HG03439 (cell line): ENCODE data around the gene EPHB1.

Experiments
- ATAC-seq: cut with Tn5 transposase; IDR thresholded peaks from one replicate; pipeline ENCODE4 v1.9.1; 2021; ENCODE audit warnings: mild to moderate bottlenecking, moderate library complexity; ENCODE audit not compliant: unreplicated experiment

The EPHB1 gene

DNA sequence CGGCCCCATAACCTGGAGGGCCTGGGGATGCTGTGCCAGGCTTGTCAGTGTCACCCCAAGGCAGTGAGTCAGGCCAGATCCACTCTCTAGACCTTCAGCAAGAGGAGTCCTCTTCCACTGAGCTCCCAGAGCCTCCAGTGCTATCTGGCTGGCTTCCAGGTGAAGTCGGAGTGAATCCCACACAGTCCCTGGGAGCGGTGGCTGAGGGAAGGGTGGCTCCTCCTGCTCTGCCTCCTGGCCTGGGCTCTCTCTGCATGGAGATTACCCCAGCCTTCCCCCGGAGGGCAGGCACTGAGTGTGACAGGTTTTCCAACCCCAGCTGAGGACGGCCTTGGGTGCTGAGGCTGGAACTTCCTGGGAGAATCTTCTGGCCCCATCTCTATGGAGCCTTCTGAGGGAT is 82.7 kb downstream of the EPHB1 start:
- ATAC-seq, result no peak

DNA sequence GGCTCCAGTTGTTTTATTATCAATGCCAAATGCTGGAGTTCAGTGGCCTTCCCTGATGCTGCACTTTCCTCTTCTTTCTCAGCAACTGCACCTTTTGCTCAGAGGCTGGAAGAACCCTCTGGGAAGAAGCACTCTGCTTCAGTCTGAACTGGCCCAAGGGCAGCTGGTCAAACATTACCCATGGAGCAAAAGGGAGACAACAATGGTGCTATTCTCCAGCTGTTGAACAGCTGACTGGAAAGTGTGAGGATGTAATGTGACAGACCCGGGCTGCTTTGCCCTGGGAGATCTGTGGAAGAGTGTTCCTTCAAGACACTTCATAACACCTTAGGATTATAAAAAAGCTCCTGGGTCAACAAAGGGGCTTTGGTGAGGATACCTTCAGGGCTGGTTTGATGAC is 84.9 kb downstream of the EPHB1 start:
- ATAC-seq, result no peak

DNA sequence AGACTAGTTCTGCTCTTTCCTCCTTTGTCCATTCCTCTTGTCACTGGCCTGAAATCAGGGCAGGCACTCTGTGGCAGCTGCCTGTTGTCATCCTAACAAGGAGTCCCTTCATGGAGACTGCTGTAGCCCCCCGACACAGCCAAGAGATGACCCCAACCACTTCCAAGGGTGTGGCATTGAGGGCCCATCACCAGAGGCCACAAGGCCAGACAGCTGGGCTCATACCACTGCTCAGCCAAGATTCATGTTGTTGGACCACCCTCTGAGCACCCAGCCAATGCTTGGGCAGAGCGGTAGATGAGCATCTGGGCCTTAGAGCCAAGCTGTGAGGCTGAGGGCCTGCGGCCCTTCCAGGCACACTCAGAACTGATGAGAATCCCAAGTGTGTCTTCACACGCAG is 85.4 kb downstream of the EPHB1 start:
- no peak for ATAC-seq

DNA sequence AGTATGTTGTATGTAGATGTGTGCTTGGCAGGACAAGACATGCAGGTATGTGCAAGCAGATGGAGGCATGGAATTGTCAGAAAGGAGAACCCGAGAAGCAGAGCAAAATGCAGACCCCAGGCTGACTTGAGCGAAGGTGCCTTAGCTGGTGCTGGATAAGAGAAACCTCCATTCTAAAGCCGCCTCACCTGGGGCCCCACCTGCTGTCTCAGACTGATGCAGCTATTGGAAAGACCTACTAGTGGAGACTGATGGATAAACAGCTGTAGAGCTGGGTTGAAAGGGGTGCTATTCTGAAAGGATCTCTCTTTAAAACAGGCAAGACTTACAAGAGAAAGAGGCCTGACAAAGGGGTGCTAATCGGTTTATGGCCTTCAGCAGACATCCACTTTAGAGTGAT is 86.2 kb downstream of the EPHB1 start:
- ATAC-seq, result no peak

DNA sequence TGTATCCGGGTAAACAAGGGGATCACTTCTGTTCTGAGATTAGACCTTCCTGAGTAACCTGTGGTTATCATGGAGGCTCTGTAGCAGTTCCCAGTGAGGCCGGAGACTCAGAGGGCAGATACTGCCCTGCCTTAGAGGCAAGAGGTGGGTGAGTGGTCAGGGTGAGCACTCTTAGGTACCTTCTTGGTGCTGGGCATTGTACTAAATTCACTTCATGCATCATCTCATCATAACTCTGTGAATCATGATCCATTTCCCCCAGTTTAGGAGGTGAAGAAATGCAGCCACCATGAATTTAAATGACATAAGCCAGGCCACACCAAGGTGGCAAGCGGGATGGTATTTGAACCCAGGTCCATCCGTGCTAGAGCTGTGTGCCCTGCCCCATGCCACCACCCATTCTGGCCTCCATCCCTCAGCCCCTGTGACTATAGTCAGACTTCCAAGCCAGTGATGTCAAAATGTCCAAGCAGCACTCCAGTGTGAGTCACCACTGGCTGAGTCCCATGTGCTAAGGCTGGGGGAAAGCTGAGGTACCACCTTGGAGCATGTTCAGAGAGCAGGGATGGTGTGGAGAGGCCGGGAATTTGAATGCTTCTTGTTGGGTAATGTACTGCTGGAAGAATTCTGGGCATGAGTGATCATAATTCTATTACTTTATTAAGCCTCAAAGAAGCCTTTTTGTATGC is 88.8 kb downstream of the EPHB1 start:
- ATAC-seq, result no peak

DNA sequence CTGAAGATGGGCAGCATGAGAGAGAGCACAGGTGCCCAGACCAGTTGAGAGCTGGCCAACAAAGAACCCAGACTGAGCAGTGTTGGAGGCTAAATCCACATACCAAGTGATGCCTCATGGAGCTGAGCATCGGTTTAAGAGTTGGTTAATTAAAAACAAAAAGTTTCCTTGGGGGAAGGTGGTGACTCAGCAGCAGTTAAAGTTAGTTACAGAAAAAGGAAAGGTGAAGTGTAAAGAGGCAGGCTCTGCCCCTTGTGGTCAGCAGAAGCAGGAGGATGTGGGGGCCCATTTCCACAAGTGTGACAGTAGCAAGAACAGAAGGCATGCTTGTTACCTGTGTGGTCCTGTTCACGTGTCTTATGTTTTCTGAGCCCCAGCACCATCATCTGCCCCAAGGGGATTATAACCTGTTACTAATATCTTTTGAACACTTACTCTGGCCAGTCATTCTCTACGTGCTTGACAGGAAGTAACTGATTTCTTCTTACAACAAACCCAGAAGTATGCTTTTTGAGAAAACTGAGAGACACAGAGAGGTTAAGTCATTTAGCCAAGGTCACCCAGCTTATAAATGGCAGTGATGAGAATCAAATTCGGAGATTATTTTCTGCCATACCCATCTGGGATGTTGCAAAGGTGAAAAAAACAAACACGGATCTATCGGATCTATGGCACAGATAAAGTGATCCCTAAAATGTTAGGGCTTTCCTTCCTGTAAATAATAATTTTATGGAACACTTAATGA is 91.0 kb downstream of the EPHB1 start:
- ATAC-seq, result peak; percentile 85

DNA sequence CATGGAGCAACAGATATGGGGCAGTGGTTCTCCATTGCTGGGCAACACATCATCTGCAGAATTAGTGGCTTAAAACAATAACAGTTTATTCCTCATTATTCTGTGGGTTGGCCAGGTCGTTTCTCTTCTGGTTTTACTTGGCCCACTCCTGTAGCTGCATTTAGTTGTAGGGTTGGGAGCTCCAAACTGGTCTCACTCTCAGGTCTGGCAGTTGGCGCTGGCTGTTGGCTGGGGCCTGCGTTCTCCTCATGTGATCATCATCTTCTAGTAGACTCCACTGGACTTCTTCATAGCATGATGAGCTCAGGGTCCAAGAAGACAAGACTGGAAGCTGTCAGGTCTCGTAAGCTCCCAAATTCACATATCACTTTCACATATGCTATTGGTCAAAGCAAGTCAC is 91.9 kb downstream of the EPHB1 start:
- ATAC-seq, result no peak

DNA sequence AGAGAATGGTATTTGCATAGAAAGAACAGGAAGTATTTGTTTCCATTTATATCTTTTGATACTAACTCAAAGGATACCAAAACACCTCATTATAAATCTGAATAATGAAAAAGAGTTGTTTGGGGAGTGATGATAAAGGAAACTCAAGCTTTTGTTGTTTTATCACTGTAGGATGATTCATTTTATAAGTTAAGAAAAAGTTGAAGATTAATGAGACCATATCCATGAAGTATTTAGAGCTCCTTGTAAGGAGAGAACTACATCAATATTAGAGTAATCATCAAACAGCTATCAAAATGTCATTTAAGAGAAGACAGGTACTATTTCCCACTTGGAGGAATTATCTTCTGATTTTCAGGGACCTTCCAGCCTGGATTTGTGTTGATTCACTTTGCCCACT is 92.5 kb downstream of the EPHB1 start:
- no peak for ATAC-seq

DNA sequence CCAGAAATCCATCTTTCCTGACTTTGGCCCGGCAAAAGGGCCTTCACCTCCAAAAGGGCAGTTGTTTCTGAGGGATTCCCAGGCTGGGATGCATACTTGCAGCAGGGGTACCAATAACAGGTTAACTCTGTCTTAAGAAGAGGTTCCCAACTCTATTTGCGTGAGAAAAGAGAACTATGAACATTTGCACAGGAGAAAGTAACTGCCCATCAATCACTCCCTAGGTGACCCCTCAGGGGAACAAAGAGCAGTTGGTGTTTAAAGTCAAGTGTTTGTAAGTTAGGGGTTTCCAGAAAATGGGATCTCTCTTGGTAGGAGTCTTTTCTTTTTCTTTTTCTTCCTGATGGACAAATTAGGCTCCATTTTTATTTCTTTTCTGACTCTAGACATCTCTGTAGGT is 97.3 kb downstream of the EPHB1 start:
- ATAC-seq, result no peak

DNA sequence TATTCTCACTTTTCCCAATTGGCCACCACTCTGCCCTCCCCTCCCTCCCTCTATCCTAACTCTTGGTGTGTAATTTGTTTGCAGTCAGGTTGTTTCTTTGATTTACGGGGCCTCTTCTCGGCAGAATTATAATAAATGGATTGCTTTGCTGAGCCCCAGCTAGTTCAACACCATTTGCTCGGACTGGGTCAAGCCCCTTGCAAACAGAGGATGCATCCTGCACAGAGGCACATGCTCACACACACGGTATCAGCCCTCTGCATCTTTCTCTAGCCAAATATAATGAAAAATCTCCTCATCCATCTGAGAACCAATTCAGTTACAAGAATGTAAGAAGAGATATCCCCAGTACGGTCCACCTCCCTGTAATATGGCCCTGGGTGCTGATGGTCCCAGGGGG is 97.7 kb downstream of the EPHB1 start:
- ATAC-seq, result no peak

DNA sequence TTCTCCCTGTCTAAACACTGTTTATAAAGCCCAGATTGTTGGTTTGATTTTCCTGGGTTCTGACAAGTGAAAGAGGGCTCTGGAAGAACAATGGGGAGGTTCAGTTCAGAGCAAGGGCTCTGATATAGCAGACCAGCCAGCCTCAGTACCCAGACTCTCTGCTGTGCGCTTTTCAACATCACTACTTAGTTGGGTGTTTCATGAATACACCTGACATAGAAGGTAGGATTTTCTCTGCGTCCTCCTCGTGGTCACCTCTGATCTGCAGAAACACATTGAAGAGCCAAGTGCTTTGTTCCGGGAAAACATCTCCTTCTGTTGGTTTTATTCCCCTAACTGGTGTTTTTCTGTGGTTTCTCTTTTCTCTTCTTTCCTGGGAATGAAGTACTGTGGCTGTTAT is 99.5 kb downstream of the EPHB1 start:
- no peak for ATAC-seq

DNA sequence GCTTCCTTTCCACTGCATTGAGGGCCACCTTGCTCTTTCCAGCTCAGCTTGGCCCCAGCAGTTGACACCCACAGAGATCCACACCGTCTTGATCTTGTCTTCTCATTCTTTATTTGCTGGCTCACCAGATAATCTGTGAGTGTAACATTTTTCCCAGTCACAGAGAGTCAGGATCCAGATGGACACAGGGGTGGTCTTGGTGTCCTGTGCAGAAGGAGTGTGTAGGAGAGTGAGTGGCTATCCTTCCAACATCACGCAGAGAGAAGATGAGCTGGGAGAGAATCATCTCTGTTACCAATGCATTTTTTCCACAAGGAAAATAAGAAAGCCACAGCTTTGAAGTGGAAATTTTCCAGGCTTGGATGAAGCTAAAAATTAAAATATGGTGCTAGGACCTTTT is 100.1 kb downstream of the EPHB1 start:
- no peak for ATAC-seq

DNA sequence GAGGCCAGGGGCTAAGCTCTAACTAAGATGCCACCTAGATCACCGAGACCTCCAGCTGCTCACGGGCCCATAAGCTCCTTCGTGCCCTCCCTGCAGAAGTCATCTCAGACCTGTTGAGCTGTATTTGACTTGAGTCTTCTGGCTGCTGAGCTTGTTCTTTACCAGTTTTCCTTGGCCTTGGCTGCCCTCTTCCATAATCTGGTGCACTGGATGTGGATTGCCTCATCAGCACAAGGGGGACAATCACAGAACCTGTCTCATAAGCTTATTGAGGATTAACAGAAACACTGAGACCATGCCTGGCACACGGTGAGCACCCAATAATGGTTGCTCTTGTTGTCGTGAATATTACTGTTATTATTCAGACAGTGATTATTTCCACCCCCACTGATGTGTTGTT is 101.1 kb downstream of the EPHB1 start:
- ATAC-seq, result no peak

DNA sequence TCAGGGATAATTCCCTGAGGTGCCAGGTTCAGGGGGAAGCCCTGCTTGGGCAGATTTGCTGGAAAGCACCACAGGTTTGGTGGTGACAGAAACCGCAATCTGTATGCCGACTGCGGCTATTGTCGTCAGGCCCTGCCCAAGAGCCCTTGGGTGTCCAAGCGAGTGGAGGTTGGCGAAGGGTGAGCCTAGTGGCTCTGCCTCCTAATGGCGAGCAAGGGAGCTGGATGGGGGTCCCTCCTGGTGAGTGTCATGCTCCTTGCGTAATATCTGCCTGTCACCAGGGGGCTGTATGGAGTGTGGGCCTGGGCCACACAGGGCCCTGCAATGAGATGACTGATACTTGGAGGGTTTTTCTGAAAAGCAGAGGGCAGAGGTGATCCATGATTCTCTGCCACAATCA is 101.6 kb downstream of the EPHB1 start:
- no peak for ATAC-seq

DNA sequence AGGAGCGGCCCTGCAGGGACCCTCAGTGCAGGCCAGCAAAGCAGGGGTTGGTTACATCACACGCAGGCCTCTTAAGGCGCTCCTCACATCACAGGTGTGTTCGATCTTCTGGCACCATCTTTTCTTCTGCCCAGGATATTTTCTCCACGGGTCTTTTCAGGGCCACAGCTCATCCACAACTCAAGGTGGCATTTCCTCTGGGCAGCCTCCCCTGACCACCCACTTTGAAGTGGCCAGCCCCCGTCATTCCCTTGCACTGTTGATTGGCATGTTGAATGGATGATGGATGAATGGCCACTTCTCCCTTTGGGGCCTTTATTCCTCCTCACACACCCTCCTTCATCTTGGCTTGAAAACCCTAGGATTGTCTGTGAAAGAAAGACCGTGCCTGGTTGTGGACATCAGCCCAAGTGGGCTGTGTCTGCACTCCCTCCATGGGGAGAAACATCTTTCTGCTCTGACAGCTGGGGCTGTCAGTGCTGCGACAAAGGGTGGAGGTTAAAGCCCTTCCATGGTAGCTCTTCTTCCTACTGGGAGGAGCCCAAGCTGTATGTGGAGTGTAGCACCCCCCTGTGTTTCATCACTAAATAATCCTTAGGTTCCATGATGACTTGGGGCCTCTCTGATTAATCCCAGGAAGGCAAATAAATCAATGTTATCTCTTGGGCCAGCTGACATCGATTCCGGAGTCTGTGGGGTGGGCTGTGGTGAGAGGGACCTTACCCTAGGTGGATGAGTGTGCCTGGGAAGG is 102.5 kb downstream of the EPHB1 start:
- ATAC-seq, result no peak

DNA sequence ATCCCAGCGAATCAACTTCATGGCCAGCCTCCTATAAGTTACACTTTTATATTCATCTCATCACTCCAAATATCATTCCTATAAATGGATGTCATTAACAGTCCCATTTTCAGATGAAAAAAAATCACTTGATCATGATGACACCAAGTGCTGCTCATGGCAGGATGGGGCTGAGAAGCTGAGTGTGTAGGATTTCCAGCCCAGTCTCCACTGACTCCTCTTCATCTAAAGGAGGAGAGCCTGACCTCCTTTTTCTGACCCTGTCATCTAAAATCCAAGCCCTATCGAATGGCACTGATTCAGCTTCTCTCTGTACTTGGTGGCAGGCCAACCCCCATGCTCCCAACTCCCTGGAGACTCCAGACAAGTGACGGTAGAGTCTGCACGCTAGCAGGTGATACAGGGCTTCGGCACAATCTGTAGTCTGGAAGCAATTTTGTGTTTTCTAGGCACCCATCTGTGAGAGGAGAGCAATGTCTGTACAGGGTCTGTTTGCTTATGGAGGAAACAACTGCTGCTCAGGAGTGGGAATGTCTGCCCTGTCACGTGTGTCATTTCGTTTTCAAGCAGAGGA is 103.2 kb downstream of the EPHB1 start:
- no peak for ATAC-seq

DNA sequence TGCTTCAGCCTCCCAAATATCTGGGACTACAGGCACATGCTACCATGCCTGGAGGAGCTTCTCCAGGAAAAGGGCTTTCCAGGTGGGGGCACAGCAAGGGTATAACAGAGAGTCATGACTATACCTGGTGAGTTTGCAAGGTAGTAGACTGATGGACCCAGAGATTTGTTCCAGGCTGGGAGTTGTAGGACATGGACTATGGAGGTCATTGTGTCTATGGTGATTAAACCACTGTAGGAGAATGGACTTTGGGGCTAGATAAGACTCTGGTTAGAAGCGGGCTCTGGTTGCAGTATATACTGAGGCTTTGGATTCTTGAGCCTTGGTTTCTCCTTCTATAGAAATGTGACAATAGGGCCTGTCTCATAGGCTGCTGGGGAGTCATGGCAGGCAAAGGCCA is 104.7 kb downstream of the EPHB1 start:
- ATAC-seq, result no peak

DNA sequence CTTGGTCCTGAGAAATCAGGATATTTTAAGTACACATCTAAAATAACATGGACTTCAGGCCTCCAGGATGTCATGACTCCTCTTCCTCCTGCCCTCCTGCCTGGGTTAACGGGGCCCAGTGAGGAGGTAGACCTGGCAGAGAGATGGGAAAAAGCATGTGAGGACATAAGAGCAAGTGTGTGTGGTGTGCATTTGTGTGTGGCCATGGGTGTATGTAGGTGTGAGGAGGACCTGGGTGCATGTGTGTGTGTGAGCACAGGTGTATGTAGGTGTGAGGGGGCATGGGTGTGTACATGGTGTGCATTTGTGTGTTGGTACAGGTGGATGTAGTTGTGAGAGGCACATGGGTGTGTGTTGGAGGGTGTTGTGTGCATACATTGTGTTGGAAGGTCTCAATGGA is 105.4 kb downstream of the EPHB1 start:
- ATAC-seq, result no peak

DNA sequence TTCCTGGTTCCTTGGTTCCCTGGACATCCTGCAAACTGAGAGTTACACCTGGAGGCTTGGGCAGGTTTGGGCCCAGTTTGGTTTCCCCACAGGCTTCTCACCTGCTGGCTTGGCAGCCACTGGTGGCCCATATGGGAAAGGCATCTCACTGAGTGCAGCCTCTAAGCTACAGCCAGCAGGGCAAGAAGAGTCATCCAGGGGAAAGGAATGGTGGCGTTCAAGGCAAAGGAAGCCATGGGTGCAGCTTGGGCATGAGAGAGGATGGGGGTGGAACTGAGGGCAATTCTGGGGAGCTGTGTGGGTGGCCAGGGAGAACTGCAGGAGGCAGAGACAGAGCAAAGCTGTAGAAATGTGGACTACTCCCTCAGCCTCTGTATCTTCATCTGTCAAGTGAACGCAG is 106.4 kb downstream of the EPHB1 start:
- ATAC-seq, result no peak

DNA sequence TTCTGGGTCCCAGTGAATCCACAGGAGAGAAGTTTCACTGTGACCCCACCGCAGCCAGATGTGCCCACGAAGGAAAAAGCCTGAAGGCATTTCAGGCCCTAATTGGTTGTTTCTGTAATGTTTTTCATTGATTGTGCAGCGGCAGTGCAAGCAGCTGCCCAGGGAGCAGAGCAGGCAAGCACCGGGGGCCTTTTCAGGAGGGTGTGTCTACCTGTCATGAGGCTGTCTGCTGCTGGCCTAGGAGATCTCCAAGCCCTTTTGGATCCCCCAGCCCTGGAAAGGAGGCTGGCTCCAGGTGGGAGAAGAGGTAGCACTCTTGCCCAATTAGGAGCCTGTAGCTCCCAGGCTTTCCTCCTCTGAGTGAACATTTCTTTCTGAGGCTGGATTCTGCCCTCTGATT is 108.8 kb downstream of the EPHB1 start:
- no peak for ATAC-seq

DNA sequence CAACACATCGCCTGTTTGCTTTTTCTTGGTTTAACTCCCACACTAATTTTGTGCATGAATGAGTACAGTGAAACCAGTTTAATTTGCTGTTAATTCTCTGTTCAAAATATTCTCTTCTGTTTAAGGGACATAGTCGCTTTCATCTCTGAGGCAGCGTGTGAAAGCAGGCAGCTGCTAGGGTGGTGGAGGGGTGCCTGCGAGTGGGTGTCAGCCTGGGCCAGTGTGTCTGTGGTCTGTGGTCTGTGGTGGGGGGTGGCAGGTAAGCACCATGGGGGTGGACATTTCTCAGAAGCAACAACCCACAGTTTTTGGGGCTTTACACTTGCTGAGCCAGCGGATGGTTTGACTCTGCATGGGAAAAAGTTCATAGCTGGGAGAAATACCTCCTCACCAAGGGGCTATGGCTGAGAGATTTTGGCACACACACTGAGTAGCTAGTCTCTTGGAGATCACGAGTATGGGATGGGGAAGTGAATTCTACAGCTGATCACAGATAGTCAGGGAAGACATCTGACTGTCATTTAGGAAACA is 109.2 kb downstream of the EPHB1 start:
- ATAC-seq, result peak; percentile 74
